Myocyte (in vitro differentiated cells): Measurements from ENCODE around the gene MAST3. TPM values are rescaled to one million over a fixed set of nuclear protein-coding genes. Genes with fewer than 3 reads are reported as not detected.

Source experiments
- DNase-seq: peaks from one replicate; pipeline ENCODE4 v3.0.0-alpha.2; 2012; ENCODE audit warnings: low read depth
- total RNA-seq: library from RNA; depleted of rRNA; stranded (reverse); fragments of >200 nt; gene quantifications from 2 replicates; pipeline ENCODE4 v1.2.3, GENCODE V29; 2014

Gene MAST3
- total RNA-seq, 1 donor from 2014 or later, result 5.8 TPM

DNA sequence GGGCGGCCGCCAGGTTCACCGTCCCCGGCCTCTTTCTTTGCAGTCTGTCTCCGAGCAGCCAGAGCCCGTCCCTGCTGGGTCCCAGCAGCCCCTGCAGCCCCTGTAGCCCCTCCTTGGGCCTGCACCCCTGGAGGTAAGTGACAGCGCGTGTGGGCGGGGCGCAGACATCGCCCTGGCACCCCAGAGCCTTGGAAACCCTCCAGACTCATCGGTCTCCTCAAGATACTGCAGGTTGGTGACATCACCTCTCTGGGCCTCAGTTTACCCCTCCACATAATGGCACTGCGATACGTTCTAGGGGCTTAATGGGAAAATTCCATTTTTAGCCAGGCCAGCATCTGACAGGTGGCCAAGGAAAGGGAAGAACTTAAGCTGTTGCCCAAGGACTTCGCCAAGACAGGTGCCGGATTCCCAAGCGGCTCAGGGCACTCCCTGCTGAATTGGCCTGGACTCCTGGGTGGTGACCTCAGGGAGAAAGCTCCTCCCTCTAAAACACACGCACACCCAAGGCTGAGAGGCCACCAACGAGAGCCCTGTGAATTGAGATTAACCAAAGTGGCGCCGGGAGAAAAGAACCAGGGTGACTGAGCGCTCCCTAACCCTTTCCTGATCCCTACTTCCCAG, 13.1 kb downstream of the MAST3 start:
- DNase-seq, result peak; percentile 79

DNA sequence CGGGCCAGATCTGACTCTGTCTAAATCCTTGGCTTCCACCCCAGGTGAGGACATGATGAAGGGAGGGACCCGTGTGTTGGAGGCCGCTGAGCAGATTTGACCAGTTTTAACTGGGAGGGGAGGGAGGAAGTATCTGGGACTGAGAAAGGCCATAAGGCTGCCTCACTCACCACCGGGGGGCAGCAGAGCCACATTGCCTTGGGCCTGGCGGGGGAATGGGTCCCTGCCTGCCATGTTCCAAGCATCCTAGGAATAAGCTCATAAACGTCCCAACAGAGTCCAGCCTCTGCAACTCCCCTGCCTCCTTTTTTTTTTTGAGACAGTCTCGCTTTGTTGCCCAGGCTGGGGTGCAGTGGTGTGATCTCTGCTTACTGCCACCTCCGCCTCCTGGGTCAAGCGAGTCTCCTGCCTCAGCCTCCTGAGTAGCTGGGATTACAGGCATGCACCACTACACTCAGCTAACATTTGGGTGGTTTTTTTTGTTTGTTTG, 15.5 kb downstream of the MAST3 start:
- DNase-seq, result peak; percentile 86

DNA sequence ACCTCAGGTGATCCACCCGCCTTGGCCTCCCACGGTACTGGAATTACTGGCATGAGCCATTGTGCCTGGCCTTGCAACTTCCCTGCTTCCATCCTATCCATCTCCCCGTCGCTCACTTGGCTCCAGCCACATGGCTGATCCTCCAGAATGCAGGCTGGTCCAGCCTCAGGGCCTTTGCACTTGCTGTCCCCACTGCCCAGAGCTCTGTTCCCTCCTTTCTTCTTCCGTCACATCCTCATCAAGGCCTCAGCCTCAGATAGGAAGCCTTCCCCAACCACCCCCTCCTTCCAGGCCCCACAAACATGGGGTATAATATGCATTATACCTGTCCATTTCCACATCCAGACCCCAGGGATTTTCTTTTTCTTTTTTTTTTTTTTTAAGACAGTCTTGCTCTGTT, 16.2 kb downstream of the MAST3 start:
- DNase-seq, result no peak

DNA sequence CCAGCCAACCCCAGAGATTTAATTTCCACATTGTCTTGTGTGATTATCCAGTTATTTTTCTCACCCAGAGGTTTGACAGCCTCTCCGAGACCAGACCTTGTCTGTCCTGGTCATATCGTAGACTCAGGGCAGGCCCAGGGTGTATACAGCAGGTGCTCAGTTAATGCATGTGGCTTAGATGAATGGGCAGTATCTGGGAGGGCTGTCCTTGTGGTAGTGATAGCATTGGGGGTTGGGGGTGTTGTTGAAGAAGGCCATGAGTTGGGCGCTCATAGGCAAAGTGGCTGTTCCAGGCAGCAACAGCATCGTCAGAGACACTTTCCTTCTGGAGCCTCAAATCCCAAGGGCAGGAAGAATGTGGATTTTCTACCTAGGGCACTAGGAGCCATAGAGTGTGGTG, 16.9 kb downstream of the MAST3 start:
- DNase-seq, result no peak

DNA sequence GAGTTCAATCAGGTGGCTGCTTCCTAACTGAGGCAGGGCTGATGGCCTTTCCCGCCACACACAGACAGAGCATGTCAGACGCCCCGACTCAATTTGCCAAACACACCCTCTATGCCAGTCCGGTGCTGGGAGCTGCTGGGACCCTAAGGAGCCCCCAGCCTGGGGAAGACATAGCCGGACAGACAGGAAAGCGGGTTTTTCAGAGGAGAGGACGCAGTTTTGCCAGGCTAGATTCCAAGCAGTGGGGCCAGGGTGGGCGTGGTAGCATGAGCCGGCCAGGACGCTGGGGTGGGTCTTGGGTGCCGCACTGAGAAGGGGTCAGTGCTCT, 19.8 kb downstream of the MAST3 start:
- DNase-seq, result no peak

DNA sequence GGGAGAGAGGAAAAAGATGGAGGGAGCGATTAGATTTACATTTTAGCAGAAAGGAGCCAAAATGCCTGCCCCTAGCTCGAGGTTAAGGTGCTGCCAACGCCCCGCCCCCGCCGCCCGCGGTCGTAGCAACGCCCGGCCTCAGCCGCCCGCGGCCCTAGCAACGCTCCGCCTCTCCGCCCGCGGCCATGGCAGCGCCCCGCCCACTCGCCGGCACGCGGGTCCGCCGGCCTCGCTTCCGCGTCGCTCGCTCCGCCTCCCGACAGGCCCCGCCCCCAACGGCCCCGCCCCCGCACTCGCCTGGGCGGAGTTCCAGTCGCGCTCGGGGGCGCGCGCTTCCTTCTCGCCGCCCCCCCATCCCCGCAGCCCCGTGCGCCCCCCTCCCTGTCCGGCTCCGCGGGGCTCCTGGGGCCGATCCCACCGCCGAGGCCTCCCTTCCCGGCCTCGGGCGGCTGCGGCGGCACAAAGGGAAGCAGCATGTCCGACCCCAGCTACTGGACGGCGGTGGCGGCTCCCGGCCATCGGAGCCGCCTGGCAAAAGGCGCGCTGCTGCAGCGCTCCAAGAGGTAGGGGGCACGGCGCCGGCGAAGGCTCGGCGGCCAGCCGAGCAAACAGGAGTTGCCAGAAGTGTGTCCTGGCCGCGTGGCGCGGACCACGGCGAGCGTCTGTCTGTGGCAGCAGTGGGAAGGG, 20.3 kb downstream of the MAST3 start:
- peak; percentile 85 for DNase-seq

DNA sequence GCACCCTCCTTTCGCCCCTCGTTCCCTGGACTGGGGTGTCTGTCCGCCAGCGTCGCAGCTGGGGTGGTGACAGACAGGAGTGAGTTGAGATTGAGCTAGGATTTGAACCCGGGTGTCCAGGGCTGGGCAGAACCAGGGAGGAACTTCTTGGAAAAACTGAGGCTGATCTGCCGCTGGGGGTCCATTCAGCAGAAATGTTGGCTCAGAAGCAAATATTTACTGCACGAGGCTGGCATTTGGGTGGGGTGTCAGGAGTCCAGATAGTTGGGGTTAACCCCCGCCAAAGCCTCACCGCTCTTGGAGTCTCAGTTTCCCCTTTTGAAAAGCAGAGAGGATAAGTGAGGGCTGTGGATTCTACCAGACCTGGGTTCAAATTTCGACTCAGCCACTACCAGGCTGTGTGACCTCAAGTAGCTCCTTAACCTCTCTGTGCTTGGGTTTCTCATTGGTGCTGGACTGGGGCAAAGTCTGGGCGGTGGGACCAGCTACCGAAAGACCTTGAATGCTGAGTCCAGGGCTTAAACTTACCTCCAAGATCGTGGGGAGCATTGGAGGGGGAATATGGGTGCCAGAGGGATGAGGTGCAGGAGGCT, 20.9 kb downstream of the MAST3 start:
- DNase-seq, result no peak

DNA sequence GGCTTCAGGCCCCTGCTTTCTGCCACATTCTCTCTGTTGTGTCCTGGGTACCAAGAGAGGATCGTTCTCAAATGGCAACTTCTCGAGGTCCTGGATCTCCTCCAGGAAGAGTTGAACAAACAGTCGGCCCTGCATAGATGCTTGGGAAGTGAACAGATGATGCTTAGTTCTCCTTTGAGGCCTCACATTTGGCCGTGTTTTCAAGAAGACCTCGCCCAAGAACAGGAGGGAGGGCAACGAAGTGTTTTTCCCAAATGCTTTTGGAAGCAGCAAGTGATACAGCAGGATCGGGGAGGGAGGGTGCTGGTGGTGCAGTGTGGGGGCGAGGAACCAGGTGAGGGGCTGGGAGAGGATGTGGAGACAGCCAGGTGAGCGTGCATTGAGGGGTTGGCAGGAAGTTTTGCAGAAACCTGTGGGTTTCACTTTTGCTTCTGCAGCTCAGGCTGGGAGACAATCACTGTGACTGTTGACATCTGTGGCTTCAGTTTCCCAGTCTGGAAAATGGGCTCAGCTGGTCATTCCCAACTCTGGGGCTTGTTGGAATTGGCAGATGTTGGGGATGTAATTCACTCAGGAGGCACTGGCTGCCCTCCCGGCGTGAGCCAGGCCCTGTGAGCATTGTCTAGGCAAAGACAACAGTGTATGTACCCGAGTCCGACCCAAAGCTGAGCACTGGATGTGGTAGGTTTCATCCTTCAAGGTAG, 21.6 kb downstream of the MAST3 start:
- no peak for DNase-seq

DNA sequence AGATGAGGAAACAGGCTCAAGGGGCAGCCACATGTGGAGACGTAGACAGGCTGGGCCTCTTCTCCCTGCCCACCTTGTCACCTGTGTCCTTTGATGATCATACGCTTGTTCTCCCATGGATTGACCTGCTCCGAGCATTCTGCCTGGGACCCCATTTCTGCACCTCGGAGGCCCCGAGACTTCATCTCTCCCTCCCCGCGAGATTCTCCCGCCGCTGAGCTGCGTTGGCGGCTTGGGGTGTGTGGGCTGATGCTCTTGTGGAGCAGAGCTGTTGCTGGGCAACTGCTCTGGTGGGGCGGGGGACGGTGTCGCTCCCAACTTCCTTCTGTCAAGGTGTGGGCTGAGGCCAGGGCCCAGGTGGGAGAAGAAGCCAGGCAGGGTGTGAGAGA, 22.1 kb downstream of the MAST3 start:
- DNase-seq, result no peak

DNA sequence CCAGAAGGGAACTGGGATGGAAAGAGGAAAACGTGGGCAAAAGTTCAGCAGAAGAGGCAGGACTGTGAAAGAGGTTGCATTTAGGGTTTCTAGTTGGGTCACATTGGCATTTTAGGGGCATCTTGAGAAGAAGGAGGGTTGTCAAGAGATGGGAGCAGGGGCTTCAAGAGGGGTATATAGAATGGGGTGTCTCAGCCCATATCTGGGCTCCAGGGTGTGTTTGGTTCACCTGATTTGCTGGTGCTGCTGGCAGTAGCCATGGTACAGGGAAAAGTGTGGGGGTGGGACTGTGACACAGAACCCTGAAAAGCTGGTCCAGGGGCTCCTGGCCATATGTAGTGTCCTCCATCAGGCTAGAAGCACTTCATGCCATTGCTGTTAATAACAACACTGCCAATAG, 22.5 kb downstream of the MAST3 start:
- no peak for DNase-seq

DNA sequence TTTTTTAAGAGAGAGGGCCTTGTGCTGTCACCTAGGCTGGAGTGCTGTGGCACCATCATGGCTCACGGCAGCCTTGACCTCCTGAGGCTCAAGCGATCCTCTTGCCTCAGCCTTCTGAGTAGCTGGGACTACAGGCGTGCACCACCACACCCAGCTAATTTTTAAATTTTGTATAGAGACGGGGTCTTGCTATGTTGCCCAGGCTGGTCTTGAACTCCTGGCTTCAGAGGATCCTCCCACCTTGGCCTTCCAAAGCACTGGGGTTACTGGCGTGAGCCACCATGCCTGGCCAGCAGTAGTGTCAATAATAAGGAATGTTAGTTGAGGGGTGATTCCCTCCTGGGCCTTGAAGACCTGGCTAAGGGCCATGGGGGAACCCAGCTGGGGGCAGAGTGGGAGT, 23.6 kb downstream of the MAST3 start:
- DNase-seq, result no peak

DNA sequence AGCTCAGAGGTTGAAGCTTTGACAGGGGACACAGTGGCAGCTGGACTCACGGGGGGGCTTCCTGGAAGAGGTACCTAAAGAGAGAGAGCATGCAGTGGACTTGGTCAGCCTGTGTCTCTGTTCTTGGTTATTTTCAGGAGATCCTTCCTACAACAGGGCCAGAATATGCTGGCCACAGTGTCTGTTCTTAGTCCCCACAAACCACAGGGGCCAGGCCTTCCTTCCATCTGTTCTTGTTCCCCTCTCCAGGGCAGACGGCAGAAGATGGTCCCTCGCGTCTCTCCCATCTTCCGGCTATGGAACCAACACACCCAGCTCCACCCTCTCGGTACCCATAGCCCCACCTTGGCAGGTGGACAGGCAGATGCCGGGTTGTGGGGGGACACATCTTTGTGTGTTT, 24.8 kb downstream of the MAST3 start:
- DNase-seq, result peak; percentile 62

DNA sequence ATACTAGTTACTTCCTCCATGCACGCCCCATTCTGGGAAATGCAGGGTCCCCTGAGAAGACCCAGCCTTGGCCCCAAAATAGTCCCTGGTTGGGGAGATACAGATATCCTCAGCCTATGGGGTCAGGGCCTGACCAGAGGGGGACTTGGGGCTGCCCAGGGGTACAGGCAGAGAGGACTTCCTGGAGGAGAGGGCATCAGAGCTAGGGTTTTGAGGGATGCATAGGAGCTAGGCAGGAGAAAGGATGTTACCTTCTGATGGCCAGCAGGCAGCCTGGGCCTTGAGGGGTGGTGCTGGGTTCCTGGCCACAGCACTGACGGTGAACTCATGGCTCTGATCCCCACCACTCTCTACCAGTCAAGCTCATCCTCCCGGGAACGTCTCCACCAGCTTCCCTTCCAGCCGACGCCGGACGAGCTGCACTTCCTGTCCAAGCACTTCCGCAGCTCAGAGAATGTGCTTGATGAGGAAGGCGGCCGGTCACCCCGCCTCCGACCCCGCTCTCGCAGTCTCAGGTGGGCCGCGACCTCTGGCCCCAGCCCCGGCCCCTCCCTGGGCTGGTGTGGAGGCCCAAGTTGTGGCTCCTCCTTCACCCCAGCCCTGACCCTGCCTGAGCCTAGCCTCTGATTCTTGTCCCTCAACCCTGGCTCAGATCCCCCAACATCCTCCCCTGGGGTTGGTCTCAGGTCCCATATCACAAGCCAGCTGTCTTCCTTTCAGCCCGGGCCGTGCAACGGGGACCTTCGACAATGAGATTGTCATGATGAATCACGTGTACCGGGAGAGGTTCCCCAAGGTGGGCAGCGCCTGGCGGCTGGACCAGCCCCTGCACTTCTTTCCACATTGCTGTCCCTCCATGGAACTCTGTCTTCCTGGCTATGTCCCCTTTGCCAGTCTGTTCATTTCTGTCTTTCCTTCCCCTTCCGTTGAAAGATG, 25.6 kb downstream of the MAST3 start:
- DNase-seq, result no peak

DNA sequence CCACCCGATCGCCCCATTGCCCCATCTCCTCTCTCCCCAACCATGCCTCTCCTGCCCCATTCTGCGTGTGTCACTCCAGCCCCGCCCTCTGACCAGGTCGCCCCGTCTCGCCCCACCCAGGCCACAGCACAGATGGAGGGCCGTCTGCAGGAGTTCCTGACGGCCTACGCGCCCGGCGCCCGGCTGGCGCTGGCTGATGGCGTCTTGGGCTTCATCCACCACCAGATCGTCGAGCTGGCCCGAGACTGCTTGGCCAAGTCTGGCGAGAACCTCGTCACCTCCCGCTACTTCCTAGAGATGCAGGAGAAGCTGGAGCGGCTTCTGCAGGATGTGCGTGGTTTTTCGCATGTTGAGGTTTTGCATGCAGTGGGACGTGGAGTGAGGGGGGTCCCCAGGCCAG, 26.2 kb downstream of the MAST3 start:
- no peak for DNase-seq

DNA sequence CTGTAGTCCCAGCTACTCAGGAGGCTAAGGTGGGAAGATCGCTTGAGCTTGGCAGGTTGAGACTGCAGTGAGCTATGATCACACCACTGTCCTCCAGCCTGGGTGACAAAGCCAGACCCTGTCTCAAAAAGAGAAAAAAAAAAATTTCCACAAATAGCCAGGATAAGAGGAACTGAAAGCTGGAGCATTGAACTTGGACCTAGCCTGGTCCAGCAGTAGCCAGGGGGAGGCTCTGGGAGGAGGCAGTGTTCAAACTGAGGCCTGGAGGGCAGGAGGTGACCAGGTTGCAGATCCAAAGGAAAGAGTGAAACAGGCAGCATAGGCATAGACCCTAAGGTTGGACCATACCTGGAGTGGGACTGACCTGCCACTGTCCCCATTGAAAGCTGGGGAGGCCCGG, 28.5 kb downstream of the MAST3 start:
- no peak for DNase-seq

DNA sequence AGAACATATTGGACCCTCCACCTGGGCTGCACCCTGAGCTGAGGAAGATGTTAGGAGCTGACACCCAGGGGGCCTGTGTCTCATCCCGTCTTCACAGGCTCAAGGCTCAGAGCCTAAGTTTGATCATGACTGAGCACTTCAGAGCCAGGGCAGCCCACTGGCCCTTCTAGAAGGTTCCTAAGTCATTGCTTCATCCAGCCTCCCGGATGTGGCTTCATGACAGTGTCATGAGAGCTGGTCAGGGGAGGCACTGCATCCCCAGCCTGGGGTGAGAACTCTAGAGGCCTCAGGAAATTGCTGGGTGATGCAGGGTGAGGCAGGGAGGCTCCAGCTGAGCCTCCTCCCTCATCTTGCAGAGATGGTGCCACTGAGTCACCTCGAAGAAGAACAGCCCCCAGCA, 30.5 kb downstream of the MAST3 start:
- no peak for DNase-seq

DNA sequence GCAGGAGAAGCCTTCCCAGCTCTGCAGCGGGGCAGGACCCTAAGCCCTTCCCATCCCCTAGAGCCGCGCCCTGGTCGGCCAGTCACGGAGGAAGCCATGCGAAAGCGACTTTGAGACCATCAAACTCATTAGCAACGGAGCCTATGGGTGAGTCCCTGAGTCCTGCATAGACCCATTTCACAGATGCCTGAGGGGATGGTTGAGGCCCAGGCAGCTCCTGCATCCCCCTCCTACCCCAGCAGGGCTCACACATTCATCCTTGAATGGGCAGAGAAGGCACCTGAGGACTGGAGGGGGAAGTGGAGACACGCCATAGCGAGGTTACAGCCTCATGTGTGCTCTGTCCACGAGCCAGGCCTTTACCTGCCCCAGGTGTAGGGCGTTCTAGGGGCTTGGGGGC, 31.2 kb downstream of the MAST3 start:
- no peak for DNase-seq

DNA sequence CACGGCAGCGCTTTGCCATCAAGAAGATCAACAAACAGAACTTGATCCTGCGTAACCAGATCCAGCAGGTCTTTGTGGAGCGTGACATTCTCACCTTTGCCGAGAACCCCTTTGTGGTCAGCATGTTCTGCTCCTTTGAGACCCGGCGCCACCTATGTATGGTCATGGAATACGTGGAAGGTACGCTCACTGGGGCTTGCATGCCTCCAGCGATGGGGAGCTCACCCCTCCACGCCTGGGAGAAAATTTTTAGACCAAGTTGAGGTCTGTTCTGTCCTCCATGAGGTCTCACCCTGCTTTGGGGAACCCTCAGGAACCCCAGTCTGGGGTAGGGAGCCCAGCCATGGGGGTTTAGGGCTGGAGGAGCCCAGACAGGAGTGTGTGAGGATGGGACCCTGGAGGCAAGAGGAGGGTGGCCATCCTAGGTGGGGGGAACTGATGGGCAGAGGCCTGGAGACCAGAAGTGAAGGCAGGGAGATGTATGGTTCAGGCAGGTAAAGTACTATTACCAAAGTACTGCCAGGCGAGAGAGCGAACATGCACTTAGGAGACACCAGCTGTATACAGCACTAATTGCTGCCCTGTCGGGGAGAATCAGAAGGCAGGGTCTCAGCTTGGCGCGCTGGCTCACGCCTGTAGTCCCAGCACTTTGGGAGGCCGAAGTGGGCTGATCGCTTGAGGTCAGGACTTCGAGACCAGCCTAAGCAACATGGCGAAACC, 33.1 kb downstream of the MAST3 start:
- no peak for DNase-seq

DNA sequence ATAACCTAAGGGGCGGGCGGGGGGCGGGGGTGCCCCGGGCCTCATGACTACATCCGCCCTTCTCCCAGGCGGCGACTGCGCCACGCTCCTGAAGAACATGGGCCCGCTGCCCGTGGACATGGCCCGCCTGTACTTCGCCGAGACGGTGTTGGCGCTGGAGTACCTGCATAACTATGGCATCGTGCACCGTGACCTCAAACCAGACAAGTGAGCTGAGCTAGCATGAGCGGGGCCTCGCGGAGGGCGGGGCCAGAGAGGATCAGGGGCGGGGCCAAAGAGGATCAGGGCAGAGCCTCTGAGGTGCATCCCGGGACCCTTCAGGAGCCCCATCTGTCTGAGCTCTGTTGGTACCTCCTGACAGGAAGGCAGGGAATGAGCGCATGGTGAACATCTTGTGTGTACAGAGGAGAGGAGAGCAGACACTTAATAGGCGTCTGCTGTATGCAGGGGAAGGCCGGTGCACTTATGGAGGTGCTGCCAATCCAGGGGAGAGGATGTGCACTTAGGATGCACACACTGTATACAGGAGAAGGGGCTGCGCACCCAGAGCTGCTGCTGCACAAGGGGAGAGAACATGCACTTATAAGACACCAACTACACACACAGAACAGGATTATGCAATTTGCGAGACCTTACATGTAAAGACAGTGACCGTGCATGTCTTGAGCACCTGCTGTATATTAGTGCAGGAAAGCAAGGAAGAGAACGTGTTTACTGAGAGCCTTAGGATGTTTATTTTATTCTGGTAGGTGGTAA, 34.4 kb downstream of the MAST3 start:
- DNase-seq, result no peak
